Measurements from ENCODE around the gene PSTPIP1.

- TF ChIP-seq SUZ12 (IDR thresholded peaks at IDR 0.05; ENCODE audit: extremely low read depth, insufficient read depth, insufficient read length) (no peak), YY1 (IDR thresholded peaks at IDR 0.05; ENCODE audit: insufficient read depth, insufficient read length) (no peak), ZNF274 (IDR thresholded peaks at IDR 0.05; ENCODE audit: low read depth, low read length) (no peak)
Observed at GRCh38 chr15:77032647-77033416, 37.9 kb downstream of the PSTPIP1 start.

Data from NT2/D1 (cell line).